Measurements from ENCODE around the gene SMIM5. TPM values are rescaled to one million over a fixed set of nuclear protein-coding genes. Genes with fewer than 3 reads are reported as not detected.

Gene SMIM5
- total RNA-seq, 2 experiments from 2014 or later: 0.26 to 0.42 TPM

DNA sequence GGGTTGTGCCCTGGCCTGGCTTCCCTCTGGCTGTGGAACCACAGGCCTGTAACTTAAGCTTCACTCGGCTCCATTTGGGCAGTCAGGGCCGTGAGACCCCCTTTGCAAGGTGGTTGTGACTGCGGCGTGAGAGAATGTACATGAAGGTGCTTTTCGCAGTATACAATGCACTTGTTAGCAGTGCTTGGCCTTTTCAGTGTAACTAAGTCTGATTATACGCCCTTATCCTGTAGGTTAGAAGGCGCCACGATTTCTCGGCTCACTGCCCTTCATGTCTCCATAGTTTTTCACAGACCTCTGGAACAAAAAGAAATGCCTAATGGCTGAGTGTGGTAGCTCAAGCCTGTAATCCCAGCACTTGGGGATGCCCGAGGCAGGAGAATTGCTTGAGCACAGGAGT, 47.2 kb downstream of the SMIM5 start:
- Mint-ChIP-seq H3K9me3 (no peaks in the 10 kb centered on the region), H3K27me3 (no peaks in the 10 kb centered on the region), H3K27ac (no peak overlapping the region), H3K36me3 (peaks cover 5% of the 10 kb centered on the region), H3K4me1 (peaks cover 2% of the 10 kb centered on the region), H3K4me3 (no peak overlapping the region)
- DNase-seq: no peak
- ATAC-seq (ENCODE audit: low read depth): no peak
- POLR2A ChIA-PET: no interaction called here

DNA sequence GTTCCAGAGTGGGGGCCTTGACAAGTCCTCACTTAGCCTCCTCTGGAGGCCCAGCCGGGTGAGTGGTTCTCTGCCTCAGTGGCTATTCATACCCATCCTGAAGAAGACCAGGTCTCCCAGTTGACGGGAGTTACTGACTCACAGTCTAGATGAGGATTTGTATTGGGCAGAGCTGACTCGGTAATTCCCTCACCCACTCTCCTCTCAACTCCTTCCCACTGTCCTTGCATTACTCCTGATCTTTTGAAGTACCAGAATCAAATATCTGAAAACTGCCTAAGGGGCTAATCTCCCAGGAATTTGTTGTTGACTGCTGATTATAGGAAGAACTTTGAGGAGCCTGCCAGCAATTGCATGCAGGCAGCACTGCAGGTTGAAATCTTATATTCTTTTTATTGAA, 48.1 kb downstream of the SMIM5 start:
- Mint-ChIP-seq H3K27ac (no peak overlapping the region), H3K4me1 (peaks cover 3% of the 10 kb centered on the region)
- POLR2A ChIA-PET: no interaction called here

DNA sequence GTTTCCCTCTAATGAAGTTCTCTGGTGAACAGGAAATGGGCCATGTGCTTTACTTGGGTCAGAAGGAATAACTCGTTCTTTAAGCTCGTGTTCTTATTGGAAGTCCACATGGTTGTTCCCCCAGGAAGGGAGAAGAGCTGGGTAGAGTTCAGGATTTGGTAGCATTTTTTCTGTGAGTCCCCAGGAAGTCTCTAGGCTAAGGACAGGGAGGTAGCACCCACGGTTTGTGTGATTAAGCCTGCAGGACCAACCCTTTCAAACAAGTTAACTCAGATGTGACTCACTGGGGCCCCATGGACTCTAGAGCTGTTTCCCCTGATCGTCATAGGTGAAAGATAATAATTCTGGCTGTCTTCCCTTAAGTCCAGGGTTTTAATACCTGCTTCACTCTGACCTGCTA, 50.3 kb downstream of the SMIM5 start:
- H3K9me3 Mint-ChIP-seq: no peaks in the 10 kb centered on the region
- H3K4me1 Mint-ChIP-seq: peaks cover 15% of the 10 kb centered on the region
- ATAC-seq (ENCODE audit: low read depth) (no peak), DNase-seq (no peak)
- peaks cover 6% of the 10 kb centered on the region for H3K36me3 Mint-ChIP-seq
- no peaks in the 10 kb centered on the region for H3K27me3 Mint-ChIP-seq
- POLR2A ChIA-PET: interaction anchor here (1.8 kb wide), 1 partner anchor 17 kb away, joined by 8 read pairs; the partner anchor contains the start of genes RECQL5 and SAP30BP
- no peak overlapping the region for H3K27ac Mint-ChIP-seq
- no peak overlapping the region for H3K4me3 Mint-ChIP-seq

More for the DNA sequence above, 48.1 kb downstream of the SMIM5 start:
- H3K27me3 Mint-ChIP-seq: no peaks in the 10 kb centered on the region
- H3K4me3 Mint-ChIP-seq: no peak overlapping the region
- peaks cover 5% of the 10 kb centered on the region for H3K36me3 Mint-ChIP-seq
- H3K9me3 Mint-ChIP-seq: no peaks in the 10 kb centered on the region
- ATAC-seq (ENCODE audit: low read depth) (no peak), DNase-seq (no peak)

DNA sequence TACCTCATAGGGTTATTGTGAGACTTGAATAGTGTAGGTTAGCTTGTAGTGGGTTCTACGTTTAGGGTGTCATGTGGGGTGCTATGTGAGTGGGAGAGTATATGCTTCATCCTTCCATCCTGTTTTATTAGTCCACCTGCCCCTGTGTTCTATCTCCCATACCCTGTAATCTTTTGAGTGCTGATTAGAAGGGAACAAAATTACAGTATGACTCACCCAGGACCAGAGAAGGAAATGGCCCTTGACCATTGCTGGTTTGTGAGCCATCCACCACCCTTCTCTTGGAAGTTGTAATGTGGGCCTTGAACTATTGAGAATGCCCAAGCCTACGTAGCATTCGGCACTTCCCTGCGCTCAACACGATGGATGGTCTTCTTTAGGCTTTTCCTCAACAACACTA, 51.0 kb downstream of the SMIM5 start:
- POLR2A ChIA-PET: no interaction called here
- Mint-ChIP-seq H3K27ac (no peak overlapping the region), H3K27me3 (no peaks in the 10 kb centered on the region), H3K4me3 (no peak overlapping the region), H3K36me3 (peaks cover 3% of the 10 kb centered on the region), H3K4me1 (peaks cover 22% of the 10 kb centered on the region), H3K9me3 (no peaks in the 10 kb centered on the region)
- DNase-seq (no peak), ATAC-seq (ENCODE audit: low read depth) (no peak)

DNA sequence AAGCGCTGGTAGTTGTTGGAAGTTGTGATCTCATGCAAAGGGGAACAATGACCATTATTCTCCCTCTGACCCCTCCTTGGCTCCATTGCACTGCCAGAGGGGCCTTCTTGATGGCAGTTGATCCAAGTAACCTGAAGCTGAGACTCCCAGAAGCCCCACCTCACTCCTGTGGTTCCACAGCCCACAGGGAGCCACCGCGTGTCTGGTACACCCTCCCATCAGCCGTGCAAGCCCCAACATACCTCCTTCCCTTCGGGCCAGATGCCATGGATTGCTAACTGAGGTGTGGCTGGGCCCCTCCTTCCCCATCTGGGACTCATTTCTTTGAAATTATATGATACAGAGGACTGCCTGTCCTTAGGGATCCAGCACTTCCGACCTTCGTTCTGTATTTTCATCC, 51.7 kb downstream of the SMIM5 start:
- Mint-ChIP-seq H3K4me3 (no peak overlapping the region), H3K27ac (no peak overlapping the region), H3K36me3 (peaks cover 5% of the 10 kb centered on the region), H3K9me3 (no peaks in the 10 kb centered on the region), H3K27me3 (no peaks in the 10 kb centered on the region), H3K4me1 (peaks cover 28% of the 10 kb centered on the region)
- POLR2A ChIA-PET: no interaction called here
- ATAC-seq (ENCODE audit: low read depth) (no peak), DNase-seq (no peak)

DNA sequence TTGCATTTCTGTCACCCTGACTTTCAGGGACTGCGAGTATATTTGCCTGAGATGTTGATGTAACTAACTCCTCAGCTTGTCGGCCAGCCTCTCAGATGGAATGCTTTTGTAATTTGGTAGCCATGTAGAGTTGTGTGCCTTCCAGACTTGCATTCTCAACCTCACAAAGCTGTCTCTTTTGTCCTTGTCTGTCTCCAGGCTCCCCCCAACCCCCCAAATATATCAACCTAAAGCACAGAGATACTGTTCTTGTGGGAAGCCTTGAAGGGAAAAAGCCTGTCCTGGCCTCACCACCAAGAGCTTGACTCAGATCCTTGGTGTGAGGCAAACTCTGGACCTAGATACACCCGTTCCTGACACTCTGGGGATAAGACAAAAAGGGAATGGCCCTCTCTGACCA, 52.3 kb downstream of the SMIM5 start:
- peaks cover 32% of the 10 kb centered on the region for H3K4me1 Mint-ChIP-seq
- no peaks in the 10 kb centered on the region for H3K9me3 Mint-ChIP-seq
- DNase-seq: no peak
- no peak overlapping the region for H3K27ac Mint-ChIP-seq
- ATAC-seq (ENCODE audit: low read depth): no peak
- no peak overlapping the region for H3K4me3 Mint-ChIP-seq
- peaks cover 5% of the 10 kb centered on the region for H3K36me3 Mint-ChIP-seq
- POLR2A ChIA-PET: no interaction called here
- H3K27me3 Mint-ChIP-seq: no peaks in the 10 kb centered on the region

DNA sequence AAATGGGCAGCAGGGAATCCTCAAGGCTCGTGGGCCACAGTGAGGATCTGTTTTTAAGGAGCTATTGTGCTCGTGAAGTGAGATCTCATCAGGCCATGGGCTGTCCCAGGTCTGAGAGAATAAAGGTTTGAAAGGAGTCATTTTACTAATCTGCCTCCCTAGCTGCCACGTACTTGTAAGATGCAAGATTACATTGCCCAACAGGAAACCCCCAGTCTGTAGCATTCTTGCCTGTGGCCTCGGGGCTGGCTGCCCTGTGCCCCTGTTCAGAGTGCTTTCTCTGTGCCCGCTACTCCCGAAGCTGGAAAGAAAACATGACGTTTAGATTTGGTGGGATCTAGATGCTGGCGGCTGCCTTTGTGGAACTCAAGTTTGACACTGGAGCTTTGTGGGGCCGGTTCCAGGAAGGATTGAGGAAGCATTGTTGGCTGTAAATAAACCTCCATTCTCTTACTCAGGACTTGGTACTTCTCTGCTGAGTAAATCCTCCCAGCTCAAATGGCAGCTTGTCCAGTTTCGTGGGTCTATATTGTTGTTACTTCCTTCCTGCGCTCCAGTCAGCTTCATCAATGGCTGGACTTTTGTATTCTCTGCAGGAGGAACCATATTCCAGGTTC, 55.1 kb downstream of the SMIM5 start:
- Mint-ChIP-seq H3K27ac (peak overlapping the region; percentile 87), H3K27me3 (no peaks in the 10 kb centered on the region), H3K4me1 (peaks cover 44% of the 10 kb centered on the region), H3K36me3 (peaks cover 10% of the 10 kb centered on the region), H3K4me3 (peak overlapping the region; percentile 69), H3K9me3 (no peaks in the 10 kb centered on the region)
- POLR2A ChIA-PET: interaction anchor here (1.0 to 2.1 kb wide), 3 partner anchors 17 to 92 kb away, joined by 3 to 13 read pairs (median 5); partner anchors contain the start of genes RECQL5 and SAP30BP
- DNase-seq: no peak
- ATAC-seq (ENCODE audit: low read depth): peak; percentile 15

DNA sequence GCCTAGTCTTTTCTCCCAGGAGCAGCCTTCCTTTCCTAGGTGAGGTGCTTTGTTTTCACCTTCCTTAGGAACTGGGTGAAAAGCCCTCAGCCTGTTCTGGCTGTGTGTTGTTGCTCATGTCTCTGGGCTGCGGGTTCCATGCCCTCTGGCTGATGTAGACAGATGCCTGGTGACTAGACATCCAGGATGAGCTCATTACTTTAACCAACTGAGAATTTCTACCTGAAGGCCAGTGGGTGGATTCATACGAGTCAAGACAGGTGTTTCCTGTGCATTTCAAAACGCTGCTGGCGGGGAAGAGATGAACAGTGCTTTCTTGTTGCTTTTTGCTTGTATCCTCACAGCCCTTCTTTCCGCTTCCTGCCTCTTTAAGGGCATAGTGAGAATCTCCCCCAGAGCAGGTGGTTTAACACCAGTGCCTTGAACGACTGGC, 56.2 kb downstream of the SMIM5 start:
- Mint-ChIP-seq H3K27ac (peak overlapping the region; percentile 87), H3K4me3 (peak overlapping the region; percentile 69), H3K9me3 (no peaks in the 10 kb centered on the region), H3K4me1 (peaks cover 42% of the 10 kb centered on the region), H3K27me3 (no peaks in the 10 kb centered on the region), H3K36me3 (peaks cover 10% of the 10 kb centered on the region)
- POLR2A ChIA-PET: interaction anchor here (2.1 kb wide), 1 partner anchor 22 kb away, joined by 13 read pairs; the partner anchor contains the start of genes RECQL5 and SAP30BP
- DNase-seq (peak; percentile 39), ATAC-seq (ENCODE audit: low read depth) (peak; percentile 90)

Other genes starting within 250 kb of the SMIM5 start
- gene GRB2, start 227.8 kb upstream of the SMIM5 start, total RNA-seq: 100 to 1,000 TPM; 149 to 155 TPM
- gene TMEM94, start 176.8 kb upstream of the SMIM5 start, total RNA-seq: 100 to 1,000 TPM; 112 to 115 TPM
- gene CASKIN2, start 117.9 kb upstream of the SMIM5 start, total RNA-seq: 1 to 10 TPM in 1 of 2 experiments, under 1 TPM in 1; 0.72 to 2.3 TPM
- 10 to 100 TPM; 75.2 to 76.0 TPM for gene TSEN54, start 116.9 kb upstream of the SMIM5 start, total RNA-seq
- gene LLGL2, start 107.7 kb upstream of the SMIM5 start, total RNA-seq: 10 to 100 TPM; 36.9 to 37.2 TPM
- 100 to 1,000 TPM; 120 to 125 TPM for gene MYO15B, start 45.6 kb upstream of the SMIM5 start, total RNA-seq
- 10 to 100 TPM; 49.8 to 50.8 TPM for gene RECQL5, start 33.7 kb downstream of the SMIM5 start, total RNA-seq
- 100 to 1,000 TPM; 112 to 113 TPM for gene SAP30BP, start 33.9 kb downstream of the SMIM5 start, total RNA-seq
- gene ITGB4, start 88.0 kb downstream of the SMIM5 start, total RNA-seq: 1 to 10 TPM; 1.0 to 1.4 TPM
- 10 to 100 TPM; 50.4 to 53.0 TPM for gene GALK1, start 131.8 kb downstream of the SMIM5 start, total RNA-seq
- 10 to 100 TPM; 37.4 to 39.8 TPM for gene UNK, start 151.4 kb downstream of the SMIM5 start, total RNA-seq
- gene UNC13D, start 211.0 kb downstream of the SMIM5 start, total RNA-seq: 100 to 1,000 TPM; 221 to 222 TPM
- 100 to 1,000 TPM; 107 TPM for gene WBP2, start 221.9 kb downstream of the SMIM5 start, total RNA-seq
- gene TRIM47, start 245.1 kb downstream of the SMIM5 start, total RNA-seq: 10 to 100 TPM; 23.2 to 27.9 TPM